GM21529 (cell line): ENCODE results near the gene RIMS1.

ENCODE experiments used
- ATAC-seq: cut with Tn5 transposase; IDR thresholded peaks from one replicate; pipeline ENCODE4 v1.9.1; 2021; ENCODE audit not compliant: unreplicated experiment

Gene RIMS1

GRCh38 chr6:72238900-72239299 is 352.6 kb downstream of the RIMS1 start:
- ATAC-seq: no peak

DNA sequence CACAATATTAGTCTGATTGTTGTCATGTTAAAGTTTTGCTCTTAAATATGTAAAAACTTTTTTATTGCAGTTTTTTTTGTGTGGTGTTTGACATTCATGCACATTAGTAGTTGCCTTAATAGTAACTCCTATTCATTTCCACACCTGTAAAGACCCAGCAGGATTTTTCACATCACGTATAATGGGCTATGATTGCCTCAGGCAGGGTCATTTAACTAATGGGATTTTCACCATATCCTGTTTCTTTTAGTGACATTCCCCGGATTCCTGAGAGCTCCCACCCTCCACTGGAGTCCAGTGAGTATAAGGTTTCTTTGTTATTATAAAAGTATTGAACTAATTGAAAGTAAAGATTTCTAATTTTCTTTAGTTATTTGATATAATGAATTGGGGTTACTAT is 359.2 kb downstream of the RIMS1 start:
- ATAC-seq: no peak

DNA sequence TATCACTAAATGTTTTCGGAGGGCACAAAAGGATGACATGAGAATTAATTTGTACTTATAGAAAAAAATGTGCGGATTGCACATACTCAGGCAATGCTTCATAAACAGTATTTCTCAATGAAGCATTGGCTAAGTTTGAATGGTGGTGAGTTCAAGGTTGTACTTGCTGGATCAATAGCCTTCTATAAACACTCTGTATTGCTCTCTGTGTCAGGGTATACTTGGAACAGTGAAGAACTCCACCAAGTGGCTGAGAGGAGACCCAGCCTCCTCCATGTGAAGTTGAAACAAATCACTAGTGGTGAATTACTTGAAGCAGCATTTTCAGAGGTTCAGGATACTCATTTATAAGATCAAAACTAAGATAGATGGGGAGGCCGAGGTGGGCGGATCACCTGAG is 360.6 kb downstream of the RIMS1 start:
- no peak for ATAC-seq

- no peak for ATAC-seq
Observed at GRCh38 chr6:72248621-72249020, 362.3 kb downstream of the RIMS1 start.

DNA sequence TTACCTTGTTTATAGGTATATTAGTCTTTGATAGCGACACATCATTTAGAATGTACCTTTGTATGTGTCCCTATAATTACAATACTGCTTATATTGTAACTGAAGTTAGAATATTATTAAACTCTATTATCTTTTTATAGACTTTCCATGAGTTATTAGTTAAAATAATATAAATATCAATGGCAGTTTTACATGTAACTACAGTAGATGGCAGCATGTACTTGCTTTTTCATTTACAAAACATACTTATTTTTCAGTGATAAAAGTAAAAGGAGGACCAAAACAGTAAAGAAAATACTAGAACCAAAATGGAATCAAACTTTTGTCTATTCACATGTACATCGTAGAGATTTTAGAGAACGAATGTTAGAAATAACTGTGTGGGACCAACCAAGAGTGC is 364.3 kb downstream of the RIMS1 start:
- no peak for ATAC-seq

DNA sequence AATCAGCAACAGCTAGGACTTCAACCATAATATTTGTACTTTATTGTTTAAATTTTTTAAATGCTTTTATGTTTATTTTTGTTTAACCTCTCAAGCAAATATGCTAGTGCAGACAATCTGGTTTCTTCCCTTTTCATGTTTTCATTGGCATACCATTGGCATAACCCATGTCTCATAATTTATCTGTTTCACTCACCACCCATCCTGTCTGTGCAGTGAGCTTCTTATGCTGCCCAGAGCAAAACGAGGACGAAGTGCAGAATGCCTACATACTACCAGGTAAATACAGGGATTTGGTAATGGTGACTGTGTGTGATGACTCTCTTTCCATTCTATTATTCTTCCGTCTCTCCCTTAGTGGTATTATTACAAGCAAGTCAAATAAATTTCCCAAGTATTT is 374.1 kb downstream of the RIMS1 start:
- ATAC-seq: no peak

GRCh38 chr6:72261554-72261953 is 375.2 kb downstream of the RIMS1 start:
- ATAC-seq: no peak

GRCh38 chr6:72262254-72262653 is 375.9 kb downstream of the RIMS1 start:
- ATAC-seq: no peak

GRCh38 chr6:72267470-72267869 is 381.1 kb downstream of the RIMS1 start:
- no peak for ATAC-seq

GRCh38 chr6:72271531-72271930 is 385.2 kb downstream of the RIMS1 start:
- ATAC-seq: no peak

- no peak for ATAC-seq
Observed at GRCh38 chr6:72272958-72273357, 386.6 kb downstream of the RIMS1 start.

DNA sequence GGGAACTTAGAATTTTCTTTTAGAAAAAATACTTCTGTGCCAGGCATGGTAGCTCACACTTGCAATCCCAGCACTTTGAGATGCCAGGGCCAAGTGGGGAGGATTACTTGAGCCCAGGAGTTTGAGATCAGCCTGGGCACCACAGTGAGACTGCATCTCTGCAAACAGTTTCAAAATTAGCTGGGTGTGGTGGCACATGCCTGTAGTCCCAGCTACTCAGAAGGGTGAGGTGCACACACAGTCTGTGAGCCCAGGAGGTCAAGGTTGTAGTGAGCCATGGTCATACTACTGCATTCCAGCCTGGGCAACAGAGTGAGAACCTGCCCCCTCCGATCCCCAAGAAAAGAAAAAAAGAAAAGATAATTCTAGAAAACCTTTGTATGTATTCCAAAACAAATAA is 389.5 kb downstream of the RIMS1 start:
- ATAC-seq: no peak

GRCh38 chr6:72282201-72282600 is 395.9 kb downstream of the RIMS1 start:
- ATAC-seq: no peak

GRCh38 chr6:72283571-72283970 is 397.2 kb downstream of the RIMS1 start:
- no peak for ATAC-seq

DNA sequence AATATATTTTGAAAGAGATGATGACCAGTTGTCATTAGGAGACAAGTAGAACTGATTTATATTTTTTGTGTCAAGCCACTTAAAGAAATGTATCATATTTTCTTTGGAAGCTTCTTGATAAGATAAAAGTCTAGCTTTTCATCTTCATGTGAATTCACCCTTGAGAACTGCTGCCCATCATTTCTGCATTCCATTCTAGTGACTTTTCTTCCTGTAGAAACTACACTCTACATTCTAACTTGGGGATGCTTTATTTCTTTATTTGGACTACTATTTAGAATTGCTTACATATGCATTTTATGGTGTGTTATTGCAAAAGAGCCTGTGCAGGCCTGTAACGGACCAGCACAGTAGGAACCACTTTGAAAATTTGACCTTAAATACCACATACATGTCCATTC is 400.6 kb downstream of the RIMS1 start:
- no peak for ATAC-seq

DNA sequence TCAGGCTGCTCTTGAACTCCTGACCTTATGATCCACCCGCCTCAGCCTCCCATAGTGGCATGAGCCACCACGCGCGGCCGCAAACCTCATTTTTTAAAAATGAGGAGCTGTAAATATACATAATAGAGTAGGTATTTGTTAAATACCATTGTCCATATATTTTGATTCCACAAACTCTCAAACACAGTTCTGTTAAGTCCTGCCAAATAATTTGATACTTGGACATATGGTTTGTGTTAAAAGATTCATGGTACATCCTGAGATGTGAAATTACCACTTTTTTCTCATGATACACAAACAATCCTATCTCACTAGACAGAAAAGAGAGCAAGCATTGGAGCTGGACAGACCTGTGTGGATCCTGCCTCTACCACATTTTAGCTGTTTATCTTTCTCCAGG is 401.5 kb downstream of the RIMS1 start:
- ATAC-seq: no peak

- ATAC-seq: no peak
Observed at GRCh38 chr6:72288592-72288991, 402.2 kb downstream of the RIMS1 start.

- ATAC-seq: no peak
Observed at GRCh38 chr6:72290620-72291019, 404.3 kb downstream of the RIMS1 start.

DNA sequence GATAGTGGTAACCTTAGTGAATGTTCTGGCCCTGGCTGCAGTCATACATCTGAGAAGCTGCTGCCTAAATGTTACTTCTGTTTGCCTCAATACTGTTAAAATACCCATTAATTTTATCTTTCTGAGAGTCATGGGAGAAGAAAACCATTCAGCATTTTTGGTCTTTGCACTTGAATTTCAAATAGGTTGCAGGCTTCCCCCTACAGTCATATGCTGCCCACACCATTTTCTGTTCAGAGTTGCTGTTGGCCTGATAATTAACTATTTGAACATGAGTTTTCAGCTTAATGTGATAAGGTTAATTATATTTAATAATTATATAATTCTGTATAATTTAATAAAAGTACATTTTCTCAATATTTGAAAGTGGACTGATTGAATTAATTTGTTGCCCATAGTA is 410.0 kb downstream of the RIMS1 start:
- no peak for ATAC-seq

DNA sequence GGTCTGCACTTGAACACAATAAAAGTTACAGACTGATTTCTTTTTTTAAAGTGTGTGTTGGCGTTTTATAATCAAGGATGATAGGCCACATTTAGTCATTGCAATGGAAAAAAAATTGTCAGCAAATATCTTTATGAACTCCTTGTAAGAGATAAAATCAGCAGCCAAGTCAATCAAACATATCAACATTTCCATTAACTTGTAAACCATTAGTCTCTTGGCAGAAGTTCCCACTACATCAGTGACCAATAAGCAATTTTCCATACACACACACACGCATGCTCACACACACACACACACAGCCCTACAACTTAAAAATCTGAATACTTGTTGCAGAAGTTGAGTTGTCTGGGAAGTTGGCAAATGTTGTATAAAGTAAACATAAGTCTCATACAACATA is 419.6 kb downstream of the RIMS1 start:
- ATAC-seq: no peak

DNA sequence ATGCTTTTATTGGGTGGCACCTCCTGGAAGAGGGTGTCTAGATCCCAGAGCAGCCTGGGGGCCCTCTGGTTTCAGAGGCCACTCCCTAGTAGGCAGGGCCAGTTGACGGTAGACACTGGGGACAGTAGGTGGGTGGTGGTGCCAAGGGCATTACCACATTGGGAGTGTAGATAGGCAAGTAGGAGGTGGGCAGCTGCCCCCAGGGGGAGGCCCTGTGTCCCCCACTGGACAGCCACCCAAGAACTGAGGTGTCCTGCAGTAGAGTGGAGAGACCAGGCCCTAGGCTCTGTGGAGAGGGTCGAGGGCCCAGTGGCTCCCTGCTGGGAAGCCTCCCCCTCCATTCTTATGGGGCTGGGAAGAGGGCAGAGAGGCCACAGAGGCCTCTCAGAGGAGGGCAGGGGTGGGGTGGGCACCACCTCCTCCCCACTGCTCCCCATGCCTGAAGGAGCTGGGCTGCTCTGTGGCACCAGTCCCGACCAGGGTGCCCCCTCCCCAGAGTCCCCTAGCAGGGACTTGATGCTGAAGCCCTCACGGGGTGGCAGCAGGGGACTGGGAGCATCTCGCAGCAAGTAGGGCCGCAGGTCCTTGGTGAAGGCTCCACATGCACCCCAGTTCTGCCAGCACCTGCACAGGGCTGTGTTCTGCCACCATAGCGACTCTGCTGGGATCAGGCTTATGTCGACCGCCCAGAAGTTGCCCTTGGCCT is 430.5 kb downstream of the RIMS1 start:
- ATAC-seq: no peak

DNA sequence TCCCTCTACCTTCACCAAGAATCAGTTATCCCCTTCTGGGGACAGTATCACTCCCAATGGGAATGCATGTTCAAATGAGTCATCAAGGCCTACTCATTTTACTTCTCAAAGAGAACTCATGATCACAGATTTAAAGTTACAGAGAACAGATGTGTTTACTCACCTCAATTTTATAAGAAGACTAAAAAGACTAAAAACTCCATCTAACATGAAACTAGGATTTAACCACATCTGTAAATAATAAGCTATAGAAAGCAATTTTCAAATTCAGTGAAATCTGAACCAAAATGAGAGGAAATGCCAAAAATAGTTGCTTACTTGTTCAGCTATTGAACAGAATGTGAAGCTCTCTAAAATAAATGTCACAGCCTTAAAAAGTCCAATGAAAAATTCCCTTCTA is 435.4 kb downstream of the RIMS1 start:
- ATAC-seq: no peak

GRCh38 chr6:72322771-72323170 is 436.4 kb downstream of the RIMS1 start:
- ATAC-seq: no peak
